K562 (cell line): ENCODE data around the gene ZNF865. TPM values are rescaled to one million over a fixed set of nuclear protein-coding genes. Genes with fewer than 3 reads are reported as not detected.

Experiments
- BACH1 ChIP-seq: fragments of 200-800 bp; sonication (Bioruptor generic); IDR thresholded peaks from 2 replicates; pipeline ENCODE4 v1.6.1; 2016; ENCODE audit warnings: missing genetic modification characterization, missing compliant biosample characterization
- CBX1 ChIP-seq: sonication (generic); IDR thresholded peaks from 2 replicates; pipeline ENCODE4 v1.6.1; 2016; ENCODE audit warnings: antibody characterized with exemption, low read depth, mild to moderate bottlenecking
- CBX5 ChIP-seq: IDR thresholded peaks from 2 replicates; pipeline ENCODE4 v1.6.1; 2014; ENCODE audit warnings: low read depth, borderline replicate concordance
- CXXC5 ChIP-seq: fragments of 250-450 bp; sonication (Bioruptor Pico); IDR thresholded peaks from 2 replicates; pipeline ENCODE4 v1.8.0; 2022; ENCODE audit warnings: inconsistent platforms, mild to moderate bottlenecking, moderate library complexity
- ELF1 ChIP-seq: fragments of 200-800 bp; sonication (Bioruptor generic); IDR thresholded peaks from 2 replicates; pipeline ENCODE4 v1.6.1; 2016; ENCODE audit warnings: missing genetic modification characterization, missing compliant biosample characterization
- ESRRA ChIP-seq: fragments of 450-650 bp; IDR thresholded peaks from 2 replicates; pipeline ENCODE4 v1.6.1; 2014; ENCODE audit warnings: low read depth, mild to moderate bottlenecking, moderate library complexity, borderline replicate concordance
- ETS1 ChIP-seq: conservative IDR thresholded peaks from 2 replicates; pipeline ENCODE4 v1.6.1; 2011; ENCODE audit warnings: low read depth, mild to moderate bottlenecking, low read length; ENCODE audit not compliant: control insufficient read depth
- FUS ChIP-seq: fragments of 200-400 bp; formaldehyde crosslinking; optimal IDR thresholded peaks from 2 replicates; pipeline ENCODE3; 2017; ENCODE audit warnings: low read depth, low read length
- GABPB1 ChIP-seq: sonication (generic); formaldehyde crosslinking; IDR thresholded peaks from 2 replicates; pipeline ENCODE4 v1.8.0; 2022; ENCODE audit warnings: mild to moderate bottlenecking, missing genetic modification reagents
- KDM4B ChIP-seq, 2 experiments: fragments of 450-650 bp in 1 of 2; sonication (generic) in 1 of 2; IDR thresholded peaks; 2 replicates each; pipeline ENCODE4 v1.6.1; 2016 to 2017; ENCODE audit warnings: borderline replicate concordance in 2 of 2, antibody characterized with exemption in 1 of 2, low read depth in 1 of 2, mild to moderate bottlenecking in 1 of 2
- NR2C2 ChIP-seq, 2 experiments: fragments of 200-800 bp in 1 of 2; sonication (Bioruptor generic) in 1 of 2; sonication (generic) in 1 of 2; formaldehyde crosslinking in 1 of 2; IDR thresholded peaks; 2 replicates each; pipeline versions ENCODE4 v1.6.1 to v1.8.0; 2016 to 2022; ENCODE audit warnings: mild to moderate bottlenecking in 1 of 2, missing compliant biosample characterization in 1 of 2, missing genetic modification characterization in 1 of 2, missing genetic modification reagents in 1 of 2
- PTBP1 ChIP-seq: fragments of 200-400 bp; formaldehyde crosslinking; IDR thresholded peaks from 2 replicates; pipeline ENCODE4 v1.6.1; 2017; ENCODE audit warnings: low read depth, low read length
- RBM15 ChIP-seq: fragments of 200-400 bp; formaldehyde crosslinking; IDR thresholded peaks from 2 replicates; pipeline ENCODE4 v1.6.1; 2018; ENCODE audit warnings: mild to moderate bottlenecking, low read length, moderate library complexity; ENCODE audit not compliant: insufficient read depth
- RCOR1 ChIP-seq, 2 experiments: IDR thresholded peaks; 2 replicates each; pipeline ENCODE4 v1.6.1; 2012; ENCODE audit warnings: low read depth in 2 of 2, low read length in 2 of 2, borderline replicate concordance in 1 of 2, improper control_type of control experiment in 1 of 2
- SIN3A ChIP-seq, 2 experiments: fragments of 150-350 bp in 1 of 2; IDR thresholded peaks; 2 replicates each; pipeline ENCODE4 v1.6.1; 2011 to 2016; ENCODE audit warnings: borderline replicate concordance in 2 of 2, low read depth in 2 of 2, low read length in 2 of 2, mild to moderate bottlenecking in 2 of 2, moderate library complexity in 2 of 2; ENCODE audit not compliant: control insufficient read depth in 1 of 2
- SUPT5H ChIP-seq: fragments of 450-650 bp; IDR thresholded peaks from 2 replicates; pipeline ENCODE4 v1.6.1; 2016
- ZBTB7A ChIP-seq: IDR thresholded peaks from 2 replicates; pipeline ENCODE4 v1.6.1; 2011; ENCODE audit warnings: low read depth, mild to moderate bottlenecking, low read length, moderate library complexity, borderline replicate concordance; ENCODE audit not compliant: control insufficient read depth
- ZKSCAN1 ChIP-seq: fragments of 150-350 bp; IDR thresholded peaks from 2 replicates; pipeline ENCODE4 v1.6.1; 2016; ENCODE audit warnings: low read depth, low read length
- ZNF121 ChIP-seq: sonication (generic); formaldehyde crosslinking; conservative IDR thresholded peaks from 2 replicates; pipeline ENCODE4 v1.8.0; 2022; ENCODE audit warnings: missing genetic modification reagents
- ZNF347 ChIP-seq: fragments of 450-650 bp; formaldehyde crosslinking; IDR thresholded peaks from 2 replicates; pipeline ENCODE4 v1.4.0; 2020; ENCODE audit warnings: low read depth, mild to moderate bottlenecking, moderate library complexity
- ZNF384 ChIP-seq: IDR thresholded peaks from 2 replicates; pipeline ENCODE4 v1.6.1; 2012; ENCODE audit warnings: low read depth, low read length, improper control_type of control experiment
- ZNF609 ChIP-seq: sonication (generic); formaldehyde crosslinking; IDR thresholded peaks from 2 replicates; pipeline ENCODE4 v1.8.1; 2023; ENCODE audit warnings: missing genetic modification reagents, mild to moderate bottlenecking, borderline replicate concordance
- polyA plus RNA-seq, 8 experiments: library from polyadenylated mRNA; depleted of rRNA in 4 of 8; stranded (reverse) in 5 of 8; unstranded in 3 of 8; fragments of >200 nt; fragmentation: Nextera tagmentation in 2 of 8; fragmentation: Illumina TruSeq in 1 of 8; extraction: Ambion mirVana in 2 of 8; extraction: Trizol in 1 of 8; gene quantifications; 2 replicates each; pipeline versions ENCODE4 v1.2.1 to v1.2.3, GENCODE V29; 2011 to 2014; ENCODE audit warnings: inconsistent platforms in 1 of 8, missing spikeins in 1 of 8
- total RNA-seq, 7 experiments: library from RNA; depleted of rRNA in 6 of 7; stranded (reverse); fragments of >200 nt in 6 of 7; fragmentation: Illumina TruSeq in 2 of 7; extraction: Trizol in 2 of 7; gene quantifications; 2 replicates each; pipeline versions ENCODE4 v1.2.1 to v1.2.3, GENCODE V29; 2011 to 2021; ENCODE audit warnings: low replicate concordance in 1 of 7

The ZNF865 gene
- total and polyA plus RNA-seq, 9 of the 15 experiments (the other 6 are each of a cell fraction or from before 2014, with no cell fraction given) = 0.40 to 18.8 (median 1.6) TPM; not detected in 2

- TF ChIP-seq ZNF384 = 0 out of 2 replicates have a peak, but pooled peaks have one; percentile 28
- TF ChIP-seq ETS1 = 0 out of 2 replicates have a peak, but pooled peaks have one; percentile 40
- peak; percentile 28; the same call in 1 of the 2 replicates for TF ChIP-seq CBX5
- peak in 1 of 2 experiments; percentile 65; a peak in 1 of 4 replicates for TF ChIP-seq RCOR1 (IDR thresholded peaks at IDR 0.05; ENCODE audit: borderline replicate concordance in 1 of 2, low read depth in 2 of 2, low read length in 2 of 2)
- no peak for TF ChIP-seq ZNF121
- no peak for TF ChIP-seq ZNF347 (CRISPR knock-in tag)
- TF ChIP-seq ELF1 (tag) = peak; percentile 81
- TF ChIP-seq ZNF609 = no peak
- peak; percentile 31; the same call in 1 of the 2 replicates for TF ChIP-seq CXXC5
- TF ChIP-seq CBX1 = peak; percentile 24; the same call in 1 of the 2 replicates
- 0 out of 2 replicates have a peak, but pooled peaks have one; percentile 22 for TF ChIP-seq BACH1 (tag)
- peak; percentile 18; the same call in 1 of the 2 replicates for TF ChIP-seq SUPT5H
- TF ChIP-seq ZKSCAN1 = peak; percentile 83; the same call in 1 of the 2 replicates
- no peak for TF ChIP-seq PTBP1
- TF ChIP-seq GABPB1 = peak; percentile 96
- TF ChIP-seq RBM15 = no peak
- no peak for TF ChIP-seq ESRRA
- TF ChIP-seq KDM4B (IDR thresholded peaks at IDR 0.05; ENCODE audit: borderline replicate concordance in 2 of 2, low read depth in 1 of 2) = peak in 1 of 2 experiments; percentile 94; a peak in 2 of 4 replicates
- no peak for TF ChIP-seq FUS
- TF ChIP-seq SIN3A (IDR thresholded peaks at IDR 0.05; ENCODE audit: borderline replicate concordance in 2 of 2, control insufficient read depth in 1 of 2, low read depth in 2 of 2, low read length in 2 of 2) = peak in 1 of 2 experiments; percentile 68; a peak in 1 of 4 replicates
- peak; percentile 73 for TF ChIP-seq ZBTB7A
- TF ChIP-seq NR2C2 (CRISPR knock-in tag; IDR thresholded peaks at IDR 0.05) = no peak
- 0 out of 2 replicates have a peak, but pooled peaks have one; percentile 54 for TF ChIP-seq NR2C2 (tag; IDR thresholded peaks at IDR 0.05)
These were observed 24.8 kb upstream of the ZNF865 start, which contains the start of gene ZNF579 (continued) for GRCh38 chr19:55580628-55581144.
